ENCODE measurements around the gene TMEM237. TPM values are rescaled to one million over a fixed set of nuclear protein-coding genes. Genes with fewer than 3 reads are reported as not detected.

TMEM237 gene
- total RNA-seq, 2 donors from 2014 or later = 10.0 to 12.0 TPM

GRCh38 chr2:201656740-201657139, 13.4 kb upstream of the TMEM237 start:
- peak overlapping the region in 1 of 2 donors; percentile 13 for H3K27ac Mint-ChIP-seq
- H3K36me3 Mint-ChIP-seq = no peaks in the 10 kb centered on the region
- H3K4me3 Mint-ChIP-seq = no peak overlapping the region
- no peak for DNase-seq (ENCODE audit: low spot score)
- H3K9me3 Mint-ChIP-seq = no peaks in the 10 kb centered on the region
- no peak for ATAC-seq
- H3K4me1 Mint-ChIP-seq (ENCODE audit: low read depth in 2 of 2) = peaks cover 8 to 16% of the 10 kb centered on the region in 2 donors
- H3K27me3 Mint-ChIP-seq = peaks cover 11 to 21% of the 10 kb centered on the region in 2 donors

GRCh38 chr2:201656102-201656501, 12.8 kb upstream of the TMEM237 start:
- Mint-ChIP-seq H3K4me3 (no peak overlapping the region), H3K27me3 (peaks cover 11 to 21% of the 10 kb centered on the region in 2 donors), H3K9me3 (no peaks in the 10 kb centered on the region), H3K27ac (peak overlapping the region; percentile 11 to 13), H3K36me3 (no peaks in the 10 kb centered on the region), H3K4me1 (ENCODE audit: low read depth in 2 of 2) (peaks cover 8 to 16% of the 10 kb centered on the region in 2 donors)
- no peak for DNase-seq (ENCODE audit: low spot score)
- peak; percentile 73 to 80 for ATAC-seq

- DNase-seq (ENCODE audit: low spot score) (no peak), ATAC-seq (no peak)
- Mint-ChIP-seq H3K27ac (no peak overlapping the region), H3K27me3 (peaks cover 11 to 22% of the 10 kb centered on the region in 2 donors), H3K36me3 (no peaks in the 10 kb centered on the region), H3K4me3 (no peak overlapping the region), H3K9me3 (no peaks in the 10 kb centered on the region), H3K4me1 (ENCODE audit: low read depth in 2 of 2) (peaks cover 8 to 16% of the 10 kb centered on the region in 2 donors)
These were observed 11.5 kb upstream of the TMEM237 start for GRCh38 chr2:201654616-201655384.

- no peak overlapping the region for H3K4me3 Mint-ChIP-seq
- no peaks in the 10 kb centered on the region for H3K36me3 Mint-ChIP-seq
- ATAC-seq = no peak
- H3K4me1 Mint-ChIP-seq (ENCODE audit: low read depth in 2 of 2) = peaks cover 8 to 16% of the 10 kb centered on the region in 2 donors
- H3K9me3 Mint-ChIP-seq = no peaks in the 10 kb centered on the region
- peaks cover 11 to 34% of the 10 kb centered on the region in 2 donors for H3K27me3 Mint-ChIP-seq
- no peak for DNase-seq (ENCODE audit: low spot score)
- no peak overlapping the region for H3K27ac Mint-ChIP-seq
These were observed 9.9 kb upstream of the TMEM237 start for GRCh38 chr2:201653221-201653620.

- ATAC-seq (no peak), DNase-seq (ENCODE audit: low spot score) (no peak)
- H3K36me3 Mint-ChIP-seq = no peaks in the 10 kb centered on the region
- peaks cover 0 to 6% of the 10 kb centered on the region in 2 donors for H3K4me1 Mint-ChIP-seq (ENCODE audit: low read depth in 2 of 2)
- peaks cover 15 to 29% of the 10 kb centered on the region in 2 donors for H3K27me3 Mint-ChIP-seq
- H3K4me3 Mint-ChIP-seq = no peak overlapping the region
- H3K9me3 Mint-ChIP-seq = no peaks in the 10 kb centered on the region
- H3K27ac Mint-ChIP-seq = no peak overlapping the region
These were observed 6.1 kb upstream of the TMEM237 start for GRCh38 chr2:201649442-201649841.

GRCh38 chr2:201647431-201647830, 4.1 kb upstream of the TMEM237 start:
- H3K4me3 Mint-ChIP-seq = no peak overlapping the region

GRCh38 chr2:201644001-201644400, 698 bp upstream of the TMEM237 start:
- Mint-ChIP-seq H3K4me3 (peak overlapping the region; percentile 89), H3K27me3 (peaks cover 12 to 18% of the 10 kb centered on the region in 2 donors), H3K36me3 (peaks cover 6% of the 10 kb centered on the region), H3K27ac (peak overlapping the region in 1 of 2 donors; percentile 76), H3K4me1 (ENCODE audit: low read depth in 2 of 2) (peaks cover 7 to 14% of the 10 kb centered on the region in 2 donors), H3K9me3 (no peaks in the 10 kb centered on the region)
- DNase-seq (ENCODE audit: low spot score) = no peak
- ATAC-seq = no peak

More at GRCh38 chr2:201647431-201647830, 4.1 kb upstream of the TMEM237 start:
- Mint-ChIP-seq H3K27ac (no peak overlapping the region), H3K36me3 (peaks cover 6% of the 10 kb centered on the region), H3K9me3 (no peaks in the 10 kb centered on the region), H3K4me1 (ENCODE audit: low read depth in 2 of 2) (peaks cover 4 to 11% of the 10 kb centered on the region in 2 donors), H3K27me3 (peaks cover 13 to 28% of the 10 kb centered on the region in 2 donors)
- DNase-seq (ENCODE audit: low spot score) (no peak), ATAC-seq (no peak)

- peak overlapping the region; percentile 76 to 92 for H3K27ac Mint-ChIP-seq
- H3K4me3 Mint-ChIP-seq = peak overlapping the region; percentile 89
- DNase-seq (ENCODE audit: low spot score) (peak; percentile 89), ATAC-seq (peak; percentile 95 to 96)
- peaks cover 7 to 14% of the 10 kb centered on the region in 2 donors for H3K4me1 Mint-ChIP-seq (ENCODE audit: low read depth in 2 of 2)
- peaks cover 6% of the 10 kb centered on the region for H3K36me3 Mint-ChIP-seq
- H3K27me3 Mint-ChIP-seq = peaks cover 9 to 14% of the 10 kb centered on the region in 2 donors
- H3K9me3 Mint-ChIP-seq = no peaks in the 10 kb centered on the region
These were observed 606 bp downstream of the TMEM237 start for GRCh38 chr2:201642579-201643215.

GRCh38 chr2:201642086-201642578, 1.2 kb downstream of the TMEM237 start:
- ATAC-seq (peak; percentile 55 to 73), DNase-seq (ENCODE audit: low spot score) (no peak)
- Mint-ChIP-seq H3K4me3 (peak overlapping the region; percentile 89), H3K36me3 (peaks cover 6% of the 10 kb centered on the region), H3K27me3 (peaks cover 9 to 14% of the 10 kb centered on the region in 2 donors), H3K9me3 (no peaks in the 10 kb centered on the region), H3K27ac (peak overlapping the region; percentile 76 to 92), H3K4me1 (ENCODE audit: low read depth in 2 of 2) (peaks cover 7 to 14% of the 10 kb centered on the region in 2 donors)

GRCh38 chr2:201639205-201639604, 4.1 kb downstream of the TMEM237 start:
- DNase-seq (ENCODE audit: low spot score) (no peak), ATAC-seq (no peak)
- no peak overlapping the region for H3K27ac Mint-ChIP-seq

GRCh38 chr2:201638326-201638725, 5.0 kb downstream of the TMEM237 start:
- Mint-ChIP-seq H3K36me3 (peaks cover 5% of the 10 kb centered on the region), H3K9me3 (no peaks in the 10 kb centered on the region), H3K4me3 (no peak overlapping the region), H3K27ac (no peak overlapping the region), H3K27me3 (peaks cover 0 to under 1% of the 10 kb centered on the region in 2 donors), H3K4me1 (ENCODE audit: low read depth in 2 of 2) (peaks cover 4% of the 10 kb centered on the region in 2 donors)
- DNase-seq (ENCODE audit: low spot score) (no peak), ATAC-seq (no peak)

More at GRCh38 chr2:201639205-201639604, 4.1 kb downstream of the TMEM237 start:
- peaks cover 5 to 9% of the 10 kb centered on the region in 2 donors for H3K27me3 Mint-ChIP-seq
- peaks cover 7 to 13% of the 10 kb centered on the region in 2 donors for H3K4me1 Mint-ChIP-seq (ENCODE audit: low read depth in 2 of 2)
- peaks cover 11% of the 10 kb centered on the region for H3K36me3 Mint-ChIP-seq
- no peaks in the 10 kb centered on the region for H3K9me3 Mint-ChIP-seq
- H3K4me3 Mint-ChIP-seq = no peak overlapping the region

- DNase-seq (ENCODE audit: low spot score) (no peak), ATAC-seq (no peak)
- Mint-ChIP-seq H3K9me3 (no peaks in the 10 kb centered on the region), H3K27me3 (no peaks in the 10 kb centered on the region), H3K36me3 (peaks cover 9% of the 10 kb centered on the region), H3K4me1 (ENCODE audit: low read depth in 2 of 2) (peaks cover 0 to 4% of the 10 kb centered on the region in 2 donors), H3K4me3 (no peak overlapping the region), H3K27ac (no peak overlapping the region)
These were observed 9.5 kb downstream of the TMEM237 start for GRCh38 chr2:201633661-201634249.

- Mint-ChIP-seq H3K27me3 (no peaks in the 10 kb centered on the region), H3K4me1 (ENCODE audit: low read depth in 2 of 2) (peaks cover 0 to 4% of the 10 kb centered on the region in 2 donors), H3K4me3 (no peak overlapping the region), H3K9me3 (no peaks in the 10 kb centered on the region), H3K36me3 (peaks cover 9% of the 10 kb centered on the region), H3K27ac (no peak overlapping the region)
- ATAC-seq (no peak), DNase-seq (ENCODE audit: low spot score) (no peak)
These were observed 12.3 kb downstream of the TMEM237 start for GRCh38 chr2:201631041-201631440.

All from natural killer cell treated with Interleukin-12 subunit alpha and Interleukin-12 subunit beta and Interleukin-15 and Interleukin-18, amount 100 ng/mL, for 72 hours (primary cell).